COR-L47 (cell line): ENCODE data around the gene SCRN1.

Source experiments
- DNase-seq: peaks from one replicate; lab custom pipeline; 2025; lab: John Stamatoyannopoulos, UW

The SCRN1 gene

DNA sequence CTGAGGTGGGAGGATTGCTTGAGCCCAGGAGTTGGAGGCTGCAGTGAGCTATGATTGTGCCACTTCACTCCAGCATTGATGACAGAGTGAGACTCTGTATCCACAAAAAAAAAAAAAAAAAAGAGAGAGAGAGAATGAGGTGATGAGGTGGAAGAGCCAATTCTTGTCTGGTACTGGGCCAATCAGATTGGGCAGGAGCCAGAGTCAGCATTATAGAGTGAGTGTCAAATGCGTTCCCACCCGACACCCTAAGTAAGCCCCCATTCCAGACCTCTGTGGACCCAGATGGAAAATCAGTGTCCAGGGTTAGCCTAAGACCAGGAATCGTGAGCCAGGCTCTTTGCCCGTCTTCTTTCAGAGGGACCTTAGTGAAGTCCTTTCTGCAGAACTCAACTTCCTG is 99.3 kb downstream of the SCRN1 start:
- DNase-seq: no peak

DNA sequence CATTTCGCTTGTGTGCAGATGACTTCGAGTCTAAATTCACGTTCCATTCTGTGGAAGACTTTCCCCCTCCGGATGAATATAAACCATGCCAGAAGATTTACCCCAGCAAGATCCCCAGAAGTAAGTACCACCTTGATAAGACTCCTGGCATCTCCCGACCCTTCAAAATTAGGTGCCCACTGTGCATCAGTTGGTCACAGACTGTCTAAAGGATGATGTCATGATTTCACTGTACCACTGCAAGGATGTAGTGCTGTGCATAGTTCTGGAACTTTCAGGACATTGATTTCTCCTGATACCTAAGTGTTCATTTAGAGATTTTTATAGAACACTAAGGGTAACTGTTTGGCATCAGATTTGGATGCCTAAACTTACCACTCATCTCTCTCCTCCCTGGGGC is 100.3 kb downstream of the SCRN1 start:
- DNase-seq: no peak

DNA sequence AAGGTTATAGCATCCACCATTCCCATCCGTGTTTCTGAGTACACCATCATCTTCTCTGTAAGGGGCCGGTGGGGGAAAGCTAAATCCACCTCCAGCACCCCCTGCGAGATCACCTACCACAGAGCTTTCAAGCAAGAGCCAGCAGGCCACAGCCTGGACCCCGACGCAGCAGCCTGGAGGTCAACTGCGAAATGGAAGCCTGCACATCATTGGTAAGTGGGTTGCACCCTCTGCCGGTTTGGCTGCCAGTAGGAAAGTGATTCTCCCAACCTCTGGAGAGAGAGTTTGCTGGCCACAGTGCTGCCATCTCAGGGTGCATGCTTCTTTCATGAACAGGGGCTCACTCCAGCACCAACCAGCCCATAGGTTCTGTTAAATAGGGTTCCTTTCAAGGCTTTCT is 101.6 kb downstream of the SCRN1 start:
- DNase-seq: no peak

DNA sequence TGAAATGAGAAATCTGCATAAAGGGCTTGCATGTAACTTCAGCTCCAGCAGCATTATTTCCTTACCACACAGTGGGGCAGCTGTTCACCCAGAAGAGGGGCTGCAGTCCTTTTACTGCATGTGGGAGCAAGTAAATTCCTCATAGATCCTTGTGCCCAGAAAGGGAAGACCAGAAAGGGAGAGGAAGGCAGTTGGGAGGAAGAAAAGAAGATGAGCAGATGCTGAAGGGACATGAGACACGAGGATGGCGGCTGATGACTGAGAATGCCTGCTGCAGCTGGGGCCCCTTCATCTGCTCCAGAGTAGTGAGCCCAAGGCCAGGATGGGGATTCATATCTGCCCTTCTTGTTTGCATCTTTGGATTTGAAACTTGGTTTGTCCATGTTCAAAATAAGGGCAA is 102.8 kb downstream of the SCRN1 start:
- DNase-seq: no peak

DNA sequence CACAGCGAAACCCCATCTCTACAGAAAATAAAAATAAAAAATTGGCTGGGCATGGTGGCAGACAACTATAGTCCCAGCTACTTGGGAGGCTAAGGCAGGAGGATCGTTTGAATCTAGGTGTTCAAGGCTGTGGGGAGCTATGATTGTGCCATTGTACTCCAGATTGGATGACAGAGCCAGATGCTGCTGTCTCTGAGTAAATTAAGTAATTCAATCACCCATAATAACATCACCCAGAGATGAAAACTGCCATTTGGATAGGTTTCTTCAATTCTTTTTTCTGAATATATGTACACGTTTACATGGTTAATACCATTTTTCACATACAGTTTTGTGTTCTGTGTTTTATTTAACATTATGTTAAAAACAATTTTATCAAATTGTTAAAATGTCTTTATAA is 104.0 kb downstream of the SCRN1 start:
- DNase-seq: no peak

DNA sequence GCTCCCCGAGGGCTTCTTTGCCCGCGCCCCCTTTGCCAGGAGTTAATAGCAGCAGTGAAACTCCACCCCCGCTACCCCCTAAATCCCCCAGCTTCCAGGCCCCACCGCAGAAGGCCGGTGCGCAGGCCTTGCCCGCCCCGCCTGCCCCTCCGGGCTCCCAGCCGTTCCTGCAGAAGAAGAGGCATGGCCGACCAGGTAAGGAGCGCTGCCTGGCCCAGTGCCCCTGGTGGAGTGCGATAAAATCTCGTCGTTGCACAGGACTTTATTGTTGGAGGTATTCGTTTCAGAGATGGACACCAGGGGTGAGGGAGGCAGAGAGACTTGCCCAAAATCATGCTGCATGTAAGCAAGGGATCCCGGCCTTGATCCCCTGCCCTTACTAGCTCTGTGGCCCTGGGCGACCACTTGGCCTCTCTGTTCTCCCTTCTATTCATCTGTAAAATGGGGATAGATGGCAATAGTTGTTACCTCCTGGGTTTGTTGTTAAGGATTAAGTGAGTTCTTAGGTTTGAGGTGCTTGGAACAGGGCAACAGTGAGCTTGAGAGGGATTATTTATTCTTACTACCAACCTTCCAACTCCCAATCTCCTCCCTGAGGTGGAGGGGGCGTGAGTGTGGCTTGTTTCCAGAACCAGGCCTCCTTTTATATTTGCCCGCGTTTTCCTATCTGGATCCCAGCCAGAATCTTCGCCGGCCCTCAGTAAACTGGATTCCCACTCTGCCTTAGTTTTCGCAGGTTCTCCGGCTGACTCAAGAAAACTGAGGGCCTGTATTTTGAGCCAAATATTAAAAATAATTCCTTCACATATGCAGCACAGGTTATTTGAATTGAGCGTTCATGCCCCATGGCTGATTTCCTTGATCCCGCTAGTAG is 105.0 kb downstream of the SCRN1 start:
- peak; percentile 73 for DNase-seq

DNA sequence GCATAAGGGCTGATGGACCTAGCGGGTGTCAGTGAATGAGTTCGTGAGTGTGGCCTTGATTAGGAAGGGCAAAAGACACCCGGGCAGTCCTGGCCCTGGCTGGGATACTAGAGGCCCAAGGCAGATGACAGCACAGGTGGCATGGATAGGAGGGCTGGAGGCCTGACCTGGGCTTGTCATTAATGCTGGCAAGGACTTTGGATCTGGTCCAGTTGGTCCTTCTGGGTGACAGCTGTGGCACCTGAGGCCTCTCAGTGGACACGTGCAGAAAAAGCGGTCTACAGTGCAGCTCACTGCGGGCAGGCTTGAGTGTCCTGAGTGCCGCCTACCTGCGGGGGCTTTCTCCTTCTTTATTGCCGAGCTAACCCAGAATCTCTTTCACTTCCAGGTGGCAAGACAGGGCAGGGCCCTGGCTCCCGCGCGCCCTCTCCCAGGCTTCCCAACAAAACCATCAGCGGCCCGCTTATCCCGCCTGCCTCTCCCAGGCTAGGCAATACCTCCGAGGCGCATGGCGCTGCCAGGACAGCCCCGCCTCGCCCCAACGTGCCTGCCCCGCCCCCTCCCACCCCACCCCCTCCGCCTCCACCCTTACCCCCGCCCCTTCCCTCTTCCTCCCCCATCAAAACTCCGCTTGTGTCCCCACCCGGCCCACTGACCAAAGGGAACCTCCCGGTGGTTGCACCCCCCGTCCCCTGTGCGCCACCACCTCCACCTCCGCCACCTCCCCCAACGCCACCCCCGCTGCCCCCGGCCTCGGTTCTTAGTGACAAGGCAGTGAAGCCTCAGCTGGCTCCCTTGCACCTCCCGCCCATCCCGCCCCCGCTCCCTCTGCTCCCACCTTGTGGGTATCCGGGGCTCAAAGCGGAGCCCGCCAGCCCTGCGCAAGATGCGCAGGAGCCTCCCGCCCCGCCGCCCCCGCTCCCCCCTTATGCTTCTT is 105.9 kb downstream of the SCRN1 start:
- DNase-seq: peak; percentile 41

DNA sequence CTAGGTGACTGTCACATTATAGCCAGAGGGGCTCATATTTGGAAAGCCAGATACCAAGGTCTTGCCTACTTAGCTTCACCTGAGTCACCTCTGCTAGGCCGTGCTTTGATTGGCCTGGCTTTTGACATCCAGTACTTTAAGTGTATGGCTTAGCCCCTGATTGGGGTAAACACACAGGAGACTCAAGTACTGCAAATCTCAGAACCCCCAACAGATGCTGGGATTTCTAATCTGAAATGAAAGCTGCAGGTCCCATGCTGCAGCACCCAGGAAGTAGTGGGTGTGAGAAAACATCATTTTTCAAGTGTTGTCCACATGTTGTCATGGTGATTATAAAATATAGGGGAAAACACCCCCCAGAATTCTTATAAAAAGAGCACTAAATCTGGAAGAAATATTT is 107.1 kb downstream of the SCRN1 start:
- no peak for DNase-seq

DNA sequence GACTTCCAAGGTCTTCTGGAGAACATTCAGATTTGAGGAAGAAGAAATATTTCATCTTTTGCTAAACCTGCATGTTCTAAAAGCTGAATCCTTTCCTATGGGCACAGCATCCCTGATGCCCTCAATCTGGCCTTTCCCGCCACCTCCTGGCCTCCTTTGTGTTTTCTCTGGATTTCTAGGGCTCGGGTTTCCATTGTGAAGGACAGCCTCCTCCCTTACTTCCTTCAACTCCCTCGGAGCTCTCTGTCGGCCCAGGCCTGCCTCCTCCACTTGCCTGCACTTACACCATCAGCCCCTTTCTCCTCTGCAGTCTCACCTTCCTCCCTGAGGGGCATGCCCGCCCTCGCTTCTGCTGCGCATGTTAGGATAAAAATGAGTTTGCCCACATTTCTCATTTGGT is 107.9 kb downstream of the SCRN1 start:
- no peak for DNase-seq

DNA sequence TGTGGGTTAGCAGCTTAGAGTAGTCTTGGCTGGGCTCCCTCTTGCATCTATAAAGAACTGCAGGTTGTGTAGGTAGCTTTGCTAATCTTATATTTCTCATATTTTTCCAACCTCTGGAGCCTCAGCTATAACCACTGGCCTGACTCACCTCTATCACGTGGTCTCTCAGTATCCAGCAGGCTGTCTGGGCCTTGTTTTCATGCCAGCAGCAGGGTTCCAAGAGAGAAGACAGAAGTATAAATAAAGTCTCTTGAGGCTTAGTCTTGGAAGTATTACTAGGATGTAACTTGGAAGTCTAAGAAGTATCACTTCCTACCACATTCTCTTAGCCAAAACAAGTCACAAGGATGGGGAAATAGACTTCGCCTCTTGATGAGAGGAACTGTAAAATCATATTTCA is 110.0 kb downstream of the SCRN1 start:
- DNase-seq: no peak

DNA sequence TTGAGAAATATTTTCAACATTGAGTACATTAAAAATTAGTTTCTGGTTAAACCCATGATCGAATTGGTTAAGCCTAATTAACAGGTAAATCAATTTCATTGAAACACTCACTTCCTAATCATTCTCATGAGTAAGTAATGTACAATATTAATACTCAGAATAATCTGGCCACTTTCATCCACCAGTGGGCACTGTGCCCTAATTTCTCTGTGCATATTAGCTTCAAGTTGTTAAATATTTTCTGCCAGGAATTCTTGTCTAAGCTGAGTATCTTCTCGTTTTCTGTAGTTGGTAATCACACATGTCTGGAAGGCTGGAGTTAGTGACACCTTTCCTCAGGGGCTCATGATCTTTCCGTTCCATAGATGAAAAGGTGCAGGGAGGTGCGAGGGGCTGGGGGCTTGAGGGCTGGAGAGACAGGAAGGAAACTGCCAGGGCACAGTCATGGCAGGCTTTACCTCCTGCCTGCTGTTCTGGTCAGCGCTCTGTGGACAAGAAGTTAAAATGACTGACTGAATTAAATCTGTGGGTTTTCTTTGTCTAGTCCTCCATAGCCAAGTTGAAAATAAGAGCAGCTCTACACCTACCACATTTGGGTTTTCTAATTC is 111.4 kb downstream of the SCRN1 start:
- DNase-seq: peak; percentile 51

DNA sequence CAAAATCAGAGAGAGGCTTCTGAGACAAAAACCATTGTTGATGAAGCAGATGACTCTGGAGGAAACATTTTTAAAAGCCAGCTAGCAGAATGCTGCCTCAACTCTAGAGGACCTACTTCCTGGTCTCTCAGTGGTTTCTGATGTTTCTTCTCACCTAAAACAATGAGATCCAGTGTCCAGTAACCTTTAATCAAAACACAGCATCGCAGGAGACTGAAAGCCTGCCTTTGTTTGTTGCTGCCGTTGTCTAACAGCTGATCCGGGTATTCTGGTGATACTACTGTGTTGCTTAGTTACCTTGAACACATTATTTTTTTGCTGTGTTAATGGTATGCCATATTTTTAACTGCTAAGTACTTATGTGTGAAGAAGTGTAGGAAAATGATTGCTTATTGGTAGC is 112.4 kb downstream of the SCRN1 start:
- DNase-seq: peak; percentile 58

DNA sequence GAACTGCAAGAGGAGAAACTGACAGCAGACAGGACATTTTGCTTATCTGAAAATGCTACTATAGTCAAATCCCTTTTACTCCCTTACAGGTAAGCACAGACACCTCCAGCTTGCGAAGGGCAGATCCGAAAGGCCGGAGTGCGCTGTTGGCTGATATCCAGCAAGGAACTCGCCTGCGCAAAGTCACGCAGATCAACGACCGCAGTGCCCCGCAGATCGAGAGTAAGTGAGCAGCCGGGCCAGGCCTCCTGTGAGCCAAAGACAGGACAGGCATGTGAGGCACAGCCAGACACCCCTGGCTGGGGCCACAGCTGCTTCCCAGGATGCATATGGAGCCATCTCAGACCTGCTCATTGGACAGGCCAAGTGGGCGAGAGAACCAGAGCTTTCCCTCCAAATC is 113.9 kb downstream of the SCRN1 start:
- DNase-seq: no peak

DNA sequence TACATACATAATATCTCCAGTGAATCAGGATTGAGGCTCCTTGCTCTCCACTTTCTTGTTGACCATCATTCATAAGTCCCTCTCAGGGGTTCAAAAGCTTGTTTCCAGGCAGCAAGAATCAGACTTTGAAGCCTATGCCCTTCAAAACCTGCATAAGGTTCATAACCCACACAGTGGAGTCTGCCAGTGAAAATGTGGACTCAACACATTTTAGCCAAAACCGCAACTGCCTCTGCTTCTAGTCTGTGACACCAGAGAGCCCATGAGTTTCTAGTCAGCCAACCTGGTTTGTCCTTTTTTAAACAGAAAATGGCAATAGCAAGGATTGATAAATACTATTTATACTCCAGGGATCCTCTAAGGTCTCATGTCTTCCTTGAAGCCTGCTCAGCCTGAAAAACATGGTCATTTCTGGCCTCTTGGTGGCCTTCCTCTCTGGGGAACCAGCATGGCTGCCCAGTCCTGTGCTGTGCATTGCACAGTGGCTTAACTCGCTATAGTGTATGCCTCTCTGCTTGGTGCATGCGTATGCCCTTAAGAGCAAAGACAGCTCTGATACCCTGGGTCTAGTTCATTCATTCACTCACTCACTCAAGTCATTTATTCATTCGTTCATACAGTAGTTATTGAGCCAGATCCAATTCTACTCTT is 115.8 kb downstream of the SCRN1 start:
- no peak for DNase-seq

DNA sequence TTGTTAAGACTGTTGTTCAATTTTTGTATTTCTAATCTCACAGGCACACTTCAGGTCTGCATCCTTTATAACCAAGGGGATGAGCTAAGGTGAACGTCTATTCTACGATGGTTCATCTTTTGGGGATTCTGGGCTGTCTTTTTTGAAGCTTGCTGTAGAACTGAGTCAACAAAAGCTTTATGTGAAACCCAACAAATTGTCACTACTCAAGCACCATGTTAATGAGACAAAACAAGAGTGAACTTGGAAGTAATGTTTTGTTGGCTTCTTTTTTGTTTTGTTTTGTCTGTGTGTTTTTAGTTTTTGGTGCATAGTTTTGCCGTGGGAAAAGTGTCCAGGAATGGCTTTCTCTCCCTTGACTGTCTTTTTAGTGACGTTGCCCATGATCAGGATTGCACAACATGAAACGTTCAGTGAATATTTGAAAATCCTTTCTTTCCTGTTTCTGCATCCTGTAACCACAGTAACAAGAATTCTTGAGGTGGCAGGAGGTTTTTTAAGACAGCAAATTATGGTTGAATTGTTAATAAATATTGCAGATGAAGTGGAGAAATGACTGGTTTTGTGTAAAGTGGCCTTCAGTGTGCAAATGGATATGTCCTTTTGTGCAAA is 117.7 kb downstream of the SCRN1 start:
- DNase-seq: no peak
